Activated naive CD8-positive, alpha-beta T cell treated with anti-CD3 and anti-CD28 coated beads, Interleukin-2, amount 50 U/mL, for 24 hours (primary cell): ENCODE results near the gene TNFRSF1A.

Source experiments
- ATAC-seq: fragments of 150-1000 bp; cut with Tn5 transposase; one replicate; pipeline ENCODE4 v1.10.0; 2021
- DNase-seq: peaks from one replicate; pipeline ENCODE4 v3.0.0; 2021
- H3K27ac Mint-ChIP-seq: one replicate; pipeline ENCODE4 v1.8.0; 2021; ENCODE audit warnings: mild to moderate bottlenecking, mixed read lengths
- H3K27me3 Mint-ChIP-seq: one replicate; pipeline ENCODE4 v1.8.0; 2021; ENCODE audit warnings: mixed read lengths
- H3K36me3 Mint-ChIP-seq: one replicate; pipeline ENCODE4 v1.8.0; 2021; ENCODE audit warnings: low read depth, mixed read lengths
- H3K4me1 Mint-ChIP-seq: one replicate; pipeline ENCODE4 v1.8.0; 2021; ENCODE audit warnings: mixed read lengths
- H3K4me3 Mint-ChIP-seq: one replicate; pipeline ENCODE4 v1.8.0; 2021; ENCODE audit warnings: mild to moderate bottlenecking, moderate library complexity, mixed read lengths
- H3K9me3 Mint-ChIP-seq: one replicate; pipeline ENCODE4 v1.8.0; 2021; ENCODE audit warnings: mixed read lengths

The TNFRSF1A gene

GRCh38 chr12:6341417-6342139 lies at the start of gene TNFRSF1A:
TSS of gene TNFRSF1A (minus strand) at chr12:6342076. CDS start at chr12:6341814, 262 bp downstream.
- no peaks in the 10 kb centered on the region for H3K36me3 Mint-ChIP-seq
- no peak within 1 kb of the TSS for H3K27ac Mint-ChIP-seq
- peak; percentile 35 for ATAC-seq
- no peaks in the 10 kb centered on the region for H3K9me3 Mint-ChIP-seq
- H3K4me3 Mint-ChIP-seq = no peak within 1 kb of the TSS
- H3K27me3 Mint-ChIP-seq = no peaks in the 10 kb centered on the region
- peak; percentile 57 for DNase-seq
- peaks cover 40% of the 10 kb centered on the region for H3K4me1 Mint-ChIP-seq

- ATAC-seq (no peak), DNase-seq (no peak)
- Mint-ChIP-seq H3K4me1 (no peaks in the 10 kb centered on the region), H3K36me3 (no peaks in the 10 kb centered on the region), H3K27ac (no peak overlapping the region), H3K27me3 (no peaks in the 10 kb centered on the region), H3K9me3 (no peaks in the 10 kb centered on the region), H3K4me3 (no peak overlapping the region)
Measured at GRCh38 chr12:6391013-6391412, 49.1 kb upstream of the TNFRSF1A start.

- DNase-seq (no peak), ATAC-seq (no peak)
- Mint-ChIP-seq H3K9me3 (no peaks in the 10 kb centered on the region), H3K27me3 (no peaks in the 10 kb centered on the region), H3K4me3 (no peak overlapping the region), H3K27ac (no peak overlapping the region), H3K4me1 (no peaks in the 10 kb centered on the region), H3K36me3 (no peaks in the 10 kb centered on the region)
Measured at GRCh38 chr12:6390084-6390799, 48.4 kb upstream of the TNFRSF1A start.

- ATAC-seq = no peak
- Mint-ChIP-seq H3K4me1 (peaks cover 6% of the 10 kb centered on the region), H3K4me3 (no peak overlapping the region), H3K9me3 (no peaks in the 10 kb centered on the region), H3K27me3 (peaks cover 5% of the 10 kb centered on the region), H3K36me3 (no peaks in the 10 kb centered on the region), H3K27ac (no peak overlapping the region)
- DNase-seq = no peak
Measured at GRCh38 chr12:6387541-6387940, 45.7 kb upstream of the TNFRSF1A start.

GRCh38 chr12:6386491-6386890 lies 44.6 kb upstream of the TNFRSF1A start:
- no peak for DNase-seq
- H3K4me3 Mint-ChIP-seq = no peak overlapping the region
- H3K36me3 Mint-ChIP-seq = no peaks in the 10 kb centered on the region
- H3K9me3 Mint-ChIP-seq = no peaks in the 10 kb centered on the region
- no peak overlapping the region for H3K27ac Mint-ChIP-seq
- H3K4me1 Mint-ChIP-seq = peaks cover 6% of the 10 kb centered on the region
- H3K27me3 Mint-ChIP-seq = peaks cover 15% of the 10 kb centered on the region
- no peak for ATAC-seq

GRCh38 chr12:6386038-6386437 lies 44.2 kb upstream of the TNFRSF1A start:
- H3K4me3 Mint-ChIP-seq = no peak overlapping the region
- no peaks in the 10 kb centered on the region for H3K9me3 Mint-ChIP-seq
- H3K27me3 Mint-ChIP-seq = peaks cover 15% of the 10 kb centered on the region
- ATAC-seq = no peak
- peaks cover 6% of the 10 kb centered on the region for H3K4me1 Mint-ChIP-seq
- H3K27ac Mint-ChIP-seq = no peak overlapping the region
- DNase-seq = no peak
- H3K36me3 Mint-ChIP-seq = no peaks in the 10 kb centered on the region

- ATAC-seq = no peak
- no peak for DNase-seq
- peaks cover 6% of the 10 kb centered on the region for H3K4me1 Mint-ChIP-seq
- H3K4me3 Mint-ChIP-seq = peak overlapping the region; percentile 30
- H3K27ac Mint-ChIP-seq = no peak overlapping the region
- no peaks in the 10 kb centered on the region for H3K36me3 Mint-ChIP-seq
- H3K27me3 Mint-ChIP-seq = peaks cover 20% of the 10 kb centered on the region
- H3K9me3 Mint-ChIP-seq = no peaks in the 10 kb centered on the region
Measured at GRCh38 chr12:6384499-6385436, 42.9 kb upstream of the TNFRSF1A start.

GRCh38 chr12:6383572-6384498 lies 42.0 kb upstream of the TNFRSF1A start, which contains the start of gene LTBR:
TSS of gene LTBR (plus strand) at chr12:6384162. CDS start at chr12:6384359, 197 bp downstream.
- peak within 1 kb of the TSS; percentile 30 for H3K4me3 Mint-ChIP-seq
- peaks cover 6% of the 10 kb centered on the region for H3K4me1 Mint-ChIP-seq
- no peaks in the 10 kb centered on the region for H3K36me3 Mint-ChIP-seq
- H3K27ac Mint-ChIP-seq = no peak within 1 kb of the TSS
- peak; percentile 38 for DNase-seq
- peak; percentile 27 for ATAC-seq
- no peaks in the 10 kb centered on the region for H3K9me3 Mint-ChIP-seq
- peaks cover 20% of the 10 kb centered on the region for H3K27me3 Mint-ChIP-seq

GRCh38 chr12:6382982-6383381 lies 41.1 kb upstream of the TNFRSF1A start:
- DNase-seq (no peak), ATAC-seq (peak; percentile 30)
- no peak overlapping the region for H3K27ac Mint-ChIP-seq
- H3K4me1 Mint-ChIP-seq = peaks cover 6% of the 10 kb centered on the region
- H3K27me3 Mint-ChIP-seq = peaks cover 20% of the 10 kb centered on the region
- H3K9me3 Mint-ChIP-seq = no peaks in the 10 kb centered on the region
- H3K36me3 Mint-ChIP-seq = no peaks in the 10 kb centered on the region
- H3K4me3 Mint-ChIP-seq = no peak overlapping the region

- no peak overlapping the region for H3K4me3 Mint-ChIP-seq
- no peaks in the 10 kb centered on the region for H3K9me3 Mint-ChIP-seq
- H3K36me3 Mint-ChIP-seq = no peaks in the 10 kb centered on the region
- DNase-seq (no peak), ATAC-seq (no peak)
- H3K4me1 Mint-ChIP-seq = peaks cover 8% of the 10 kb centered on the region
- peaks cover 20% of the 10 kb centered on the region for H3K27me3 Mint-ChIP-seq
- H3K27ac Mint-ChIP-seq = no peak overlapping the region
Measured at GRCh38 chr12:6382371-6382770, 40.5 kb upstream of the TNFRSF1A start.

GRCh38 chr12:6380141-6381121 lies 38.6 kb upstream of the TNFRSF1A start:
- H3K27me3 Mint-ChIP-seq = peaks cover 21% of the 10 kb centered on the region

GRCh38 chr12:6378709-6379472 lies 37.0 kb upstream of the TNFRSF1A start:
- H3K4me3 Mint-ChIP-seq = no peak overlapping the region
- no peaks in the 10 kb centered on the region for H3K9me3 Mint-ChIP-seq
- DNase-seq = no peak
- peaks cover 23% of the 10 kb centered on the region for H3K27me3 Mint-ChIP-seq
- H3K36me3 Mint-ChIP-seq = no peaks in the 10 kb centered on the region
- H3K4me1 Mint-ChIP-seq = peaks cover 24% of the 10 kb centered on the region
- H3K27ac Mint-ChIP-seq = no peak overlapping the region
- ATAC-seq = no peak

More at GRCh38 chr12:6380141-6381121, 38.6 kb upstream of the TNFRSF1A start:
- no peaks in the 10 kb centered on the region for H3K9me3 Mint-ChIP-seq
- no peaks in the 10 kb centered on the region for H3K36me3 Mint-ChIP-seq
- H3K4me1 Mint-ChIP-seq = peaks cover 26% of the 10 kb centered on the region
- ATAC-seq (no peak), DNase-seq (no peak)
- H3K27ac Mint-ChIP-seq = no peak overlapping the region
- H3K4me3 Mint-ChIP-seq = no peak overlapping the region
